HTR-8/SVneo (cell line): ENCODE measurements around the gene SEC31B.

Experiments
- DNase-seq: peaks from one replicate; pipeline ENCODE4 v3.0.0; 2011; ENCODE audit warnings: low spot score, mixed read lengths; ENCODE audit not compliant: insufficient read length
- FAIRE-seq: peaks from 2 replicates; lab custom pipeline; 2011; peaks lifted over from hg19 to GRCh38; lab: Jason Lieb, UNC

SEC31B gene

GRCh38 chr10:100505164-100505563 is 14.5 kb downstream of the SEC31B start:
- FAIRE-seq, result no peak
- no peak for DNase-seq

GRCh38 chr10:100504096-100504495 is 15.6 kb downstream of the SEC31B start:
- FAIRE-seq (no peak), DNase-seq (no peak)

- FAIRE-seq, result no peak
Measured at GRCh38 chr10:100502926-100503494, 16.7 kb downstream of the SEC31B start.

GRCh38 chr10:100501423-100501822 is 18.2 kb downstream of the SEC31B start:
- FAIRE-seq (no peak), DNase-seq (no peak)

More at GRCh38 chr10:100502926-100503494, 16.7 kb downstream of the SEC31B start:
- DNase-seq, result no peak

GRCh38 chr10:100498059-100498458 is 21.6 kb downstream of the SEC31B start:
- FAIRE-seq (no peak), DNase-seq (no peak)

GRCh38 chr10:100496567-100496966 is 23.1 kb downstream of the SEC31B start:
- DNase-seq, result no peak
- FAIRE-seq, result no peak

- FAIRE-seq, result no peak
Measured at GRCh38 chr10:100490531-100490930, 29.1 kb downstream of the SEC31B start.

GRCh38 chr10:100489396-100489795 is 30.3 kb downstream of the SEC31B start:
- DNase-seq (no peak), FAIRE-seq (no peak)

More at GRCh38 chr10:100490531-100490930, 29.1 kb downstream of the SEC31B start:
- no peak for DNase-seq

- no peak for FAIRE-seq
- DNase-seq, result no peak
Measured at GRCh38 chr10:100487529-100487928, 32.1 kb downstream of the SEC31B start.

- FAIRE-seq (no peak), DNase-seq (no peak)
Measured at GRCh38 chr10:100485801-100486495, 33.7 kb downstream of the SEC31B start.

- DNase-seq (no peak), FAIRE-seq (no peak)
Measured at GRCh38 chr10:100485366-100485765, 34.3 kb downstream of the SEC31B start.

- FAIRE-seq, result no peak
- no peak for DNase-seq
Measured at GRCh38 chr10:100483876-100484666, 35.6 kb downstream of the SEC31B start.

- FAIRE-seq, result no peak
- DNase-seq, result no peak
Measured at GRCh38 chr10:100482834-100483185, 36.9 kb downstream of the SEC31B start.

- DNase-seq (peak; percentile 71), FAIRE-seq (peak; percentile 9)
Measured at GRCh38 chr10:100482181-100482833, 37.4 kb downstream of the SEC31B start.

- FAIRE-seq (peak; percentile 96), DNase-seq (peak; percentile 89)
Measured at GRCh38 chr10:100481462-100482081, 38.1 kb downstream of the SEC31B start.

GRCh38 chr10:100480002-100480401 is 39.7 kb downstream of the SEC31B start:
- FAIRE-seq, result no peak
- no peak for DNase-seq

GRCh38 chr10:100479037-100479436 is 40.6 kb downstream of the SEC31B start:
- FAIRE-seq, result no peak
- no peak for DNase-seq

GRCh38 chr10:100477970-100478369 is 41.7 kb downstream of the SEC31B start:
- no peak for FAIRE-seq
- no peak for DNase-seq

GRCh38 chr10:100470367-100470766 is 49.3 kb downstream of the SEC31B start:
- FAIRE-seq, result no peak

GRCh38 chr10:100469756-100470155 is 49.9 kb downstream of the SEC31B start:
- no peak for FAIRE-seq

More at GRCh38 chr10:100470367-100470766, 49.3 kb downstream of the SEC31B start:
- no peak for DNase-seq

More at GRCh38 chr10:100469756-100470155, 49.9 kb downstream of the SEC31B start:
- DNase-seq, result no peak
